Stromal cell of bone marrow (primary cell): Measurements from ENCODE around the gene FNBP1L.
A peak's percentile ranks its signal among the peaks of the same experiment; 100 is the strongest.

ENCODE experiments used
- DNase-seq: peaks from one replicate; pipeline ENCODE4 v3.0.0-alpha.2; 2012; ENCODE audit warnings: low read depth

FNBP1L gene

GRCh38 chr1:93447481-93448291, at the start of gene FNBP1L:
FNBP1L (plus strand) TSS chr1:93448118; CDS start chr1:93448282, 164 bp downstream.
- DNase-seq = peak; percentile 23

- DNase-seq = no peak
Measured at GRCh38 chr1:93399781-93400180, 48.1 kb upstream of the FNBP1L start.

- DNase-seq = no peak
Measured at GRCh38 chr1:93408203-93408602, 39.7 kb upstream of the FNBP1L start.

- no peak for DNase-seq
Measured at GRCh38 chr1:93411000-93411399, 36.9 kb upstream of the FNBP1L start.

GRCh38 chr1:93414749-93415148, 33.2 kb upstream of the FNBP1L start:
- DNase-seq = no peak

- DNase-seq = no peak
Measured at GRCh38 chr1:93415296-93415695, 32.6 kb upstream of the FNBP1L start.

- DNase-seq = no peak
Measured at GRCh38 chr1:93416183-93416582, 31.7 kb upstream of the FNBP1L start.

- no peak for DNase-seq
Measured at GRCh38 chr1:93419344-93419743, 28.6 kb upstream of the FNBP1L start.

GRCh38 chr1:93420400-93420799, 27.5 kb upstream of the FNBP1L start:
- no peak for DNase-seq

- DNase-seq = no peak
Measured at GRCh38 chr1:93426181-93426580, 21.7 kb upstream of the FNBP1L start.

GRCh38 chr1:93427656-93428055, 20.3 kb upstream of the FNBP1L start:
- DNase-seq = no peak

- no peak for DNase-seq
Measured at GRCh38 chr1:93433407-93433961, 14.4 kb upstream of the FNBP1L start.

GRCh38 chr1:93434088-93434487, 13.8 kb upstream of the FNBP1L start:
- no peak for DNase-seq

GRCh38 chr1:93434987-93435386, 12.9 kb upstream of the FNBP1L start:
- DNase-seq = no peak

GRCh38 chr1:93435443-93435842, 12.5 kb upstream of the FNBP1L start:
- no peak for DNase-seq

- no peak for DNase-seq
Measured at GRCh38 chr1:93436496-93436895, 11.4 kb upstream of the FNBP1L start.

- DNase-seq = peak; percentile 29
Measured at GRCh38 chr1:93437976-93438605, 9.8 kb upstream of the FNBP1L start.

GRCh38 chr1:93438716-93439115, 9.2 kb upstream of the FNBP1L start:
- no peak for DNase-seq

GRCh38 chr1:93440272-93440671, 7.6 kb upstream of the FNBP1L start:
- no peak for DNase-seq

GRCh38 chr1:93440706-93441105, 7.2 kb upstream of the FNBP1L start:
- DNase-seq = no peak

GRCh38 chr1:93441589-93441988, 6.3 kb upstream of the FNBP1L start:
- DNase-seq = no peak

- DNase-seq = no peak
Measured at GRCh38 chr1:93442008-93442666, 5.8 kb upstream of the FNBP1L start.

GRCh38 chr1:93442741-93443140, 5.2 kb upstream of the FNBP1L start:
- no peak for DNase-seq
